ENCODE results near the gene DNAAF2.

The DNAAF2 gene

GRCh38 chr14:49654511-49654910 is 19.5 kb upstream of the DNAAF2 start (continued):
- TF ChIP-seq ZNF521 (tag by site-specific recombination; IDR thresholded peaks at IDR 0.05) = no peak
- TF ChIP-seq, protein P1, sequence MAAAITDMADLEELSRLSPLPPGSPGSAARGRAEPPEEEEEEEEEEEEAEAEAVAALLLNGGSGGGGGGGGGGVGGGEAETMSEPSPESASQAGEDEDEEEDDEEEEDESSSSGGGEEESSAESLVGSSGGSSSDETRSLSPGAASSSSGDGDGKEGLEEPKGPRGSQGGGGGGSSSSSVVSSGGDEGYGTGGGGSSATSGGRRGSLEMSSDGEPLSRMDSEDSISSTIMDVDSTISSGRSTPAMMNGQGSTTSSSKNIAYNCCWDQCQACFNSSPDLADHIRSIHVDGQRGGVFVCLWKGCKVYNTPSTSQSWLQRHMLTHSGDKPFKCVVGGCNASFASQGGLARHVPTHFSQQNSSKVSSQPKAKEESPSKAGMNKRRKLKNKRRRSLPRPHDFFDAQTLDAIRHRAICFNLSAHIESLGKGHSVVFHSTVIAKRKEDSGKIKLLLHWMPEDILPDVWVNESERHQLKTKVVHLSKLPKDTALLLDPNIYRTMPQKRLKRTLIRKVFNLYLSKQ (tag by site-specific recombination; IDR thresholded peaks at IDR 0.05; ENCODE audit: borderline replicate concordance) = no peak
- TF ChIP-seq ZNF138 (tag by site-specific recombination; IDR thresholded peaks at IDR 0.05; ENCODE audit: borderline replicate concordance) = no peak
- no peak for TF ChIP-seq SP2 (tag by site-specific recombination; IDR thresholded peaks at IDR 0.05)

DNA sequence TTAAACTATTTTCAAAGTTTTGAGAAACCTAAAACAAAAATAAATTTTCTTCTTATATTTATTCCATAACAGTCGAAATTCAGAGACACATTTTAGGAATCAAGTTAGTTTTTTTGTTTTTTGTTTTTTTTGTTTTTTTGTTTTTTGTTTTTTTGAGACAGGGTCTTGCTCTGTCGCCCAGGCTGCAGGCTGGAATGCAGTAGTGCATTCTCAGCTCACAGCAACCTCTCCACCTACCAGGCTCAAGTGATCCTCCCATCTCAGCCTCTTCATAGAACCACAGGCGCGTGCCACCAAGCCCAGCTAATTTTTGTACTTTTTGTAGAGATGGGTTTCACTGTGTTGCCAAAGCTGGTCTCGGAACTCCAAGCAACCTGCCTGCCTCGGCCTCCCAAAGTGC is 18.5 kb upstream of the DNAAF2 start:
- CTCF ChIA-PET = no interaction called here
- POLR2A ChIA-PET = no interaction called here
- Histone ChIP-seq H3K27ac (ENCODE audit: extremely low read depth, low read depth, low read length) (no peak overlapping the region), H3K36me3 (ENCODE audit: control insufficient read depth in 2 of 2, insufficient read depth in 1 of 2, low read length in 2 of 2) (peaks cover 22 to 37% of the 10 kb centered on the region in 2 experiments), H3K9me3 (ENCODE audit: control insufficient read depth, insufficient read depth, low read depth, low read length) (no peaks in the 10 kb centered on the region), H3K4me1 (ENCODE audit: control insufficient read depth, insufficient read depth, low read length) (no peaks in the 10 kb centered on the region), H3K4me3 (ENCODE audit: low read depth, low read length) (no peak overlapping the region)
- TF ChIP-seq ZNF274 (IDR thresholded peaks at IDR 0.05; ENCODE audit: low read length) (no peak), ZNF274 (tag by site-specific recombination; IDR thresholded peaks at IDR 0.05; ENCODE audit: borderline replicate concordance) (no peak), ZEB2 (tag by site-specific recombination; IDR thresholded peaks at IDR 0.05) (no peak), PRDM2 (tag by site-specific recombination; IDR thresholded peaks at IDR 0.05; ENCODE audit: borderline replicate concordance) (no peak), GFI1B (tag by site-specific recombination; IDR thresholded peaks at IDR 0.05) (no peak), WT1 (tag by site-specific recombination; IDR thresholded peaks at IDR 0.05) (no peak), ZNF311 (tag by site-specific recombination; IDR thresholded peaks at IDR 0.05; ENCODE audit: borderline replicate concordance) (no peak), ZNF416 (tag by site-specific recombination; IDR thresholded peaks at IDR 0.05) (no peak)
- TF ChIP-seq, protein P2, sequence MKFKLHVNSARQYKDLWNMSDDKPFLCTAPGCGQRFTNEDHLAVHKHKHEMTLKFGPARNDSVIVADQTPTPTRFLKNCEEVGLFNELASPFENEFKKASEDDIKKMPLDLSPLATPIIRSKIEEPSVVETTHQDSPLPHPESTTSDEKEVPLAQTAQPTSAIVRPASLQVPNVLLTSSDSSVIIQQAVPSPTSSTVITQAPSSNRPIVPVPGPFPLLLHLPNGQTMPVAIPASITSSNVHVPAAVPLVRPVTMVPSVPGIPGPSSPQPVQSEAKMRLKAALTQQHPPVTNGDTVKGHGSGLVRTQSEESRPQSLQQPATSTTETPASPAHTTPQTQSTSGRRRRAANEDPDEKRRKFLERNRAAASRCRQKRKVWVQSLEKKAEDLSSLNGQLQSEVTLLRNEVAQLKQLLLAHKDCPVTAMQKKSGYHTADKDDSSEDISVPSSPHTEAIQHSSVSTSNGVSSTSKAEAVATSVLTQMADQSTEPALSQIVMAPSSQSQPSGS (tag by site-specific recombination; IDR thresholded peaks at IDR 0.05; ENCODE audit: low read depth) = no peak

DNA sequence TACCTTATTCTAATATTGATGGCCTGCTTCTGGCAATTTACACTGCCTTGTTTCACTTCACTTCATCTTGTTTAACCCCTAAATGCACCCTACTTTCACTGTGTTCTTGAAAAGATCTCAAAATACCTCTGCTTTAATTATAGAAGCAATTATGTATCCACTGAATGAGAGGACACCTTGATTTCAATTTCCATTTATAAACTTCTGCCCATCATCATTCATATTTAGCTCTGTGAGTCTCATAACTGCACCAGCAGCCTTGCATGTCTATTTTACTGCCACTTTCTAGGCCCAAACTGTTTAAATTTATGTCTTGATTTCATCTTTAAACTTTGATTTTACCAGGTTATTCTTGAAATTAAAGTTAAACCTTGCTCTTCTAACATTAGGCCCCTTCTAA is 7.1 kb upstream of the DNAAF2 start:
- ChIA-PET POLR2A (no interaction called here), CTCF (no interaction called here)
- no peak overlapping the region for H3K4me3 ChIP-seq (ENCODE audit: low read depth, low read length)
- H3K4me1 ChIP-seq (ENCODE audit: control insufficient read depth, insufficient read depth, low read length) = peaks cover 15% of the 10 kb centered on the region
- no peaks in the 10 kb centered on the region for H3K9me3 ChIP-seq (ENCODE audit: control insufficient read depth, insufficient read depth, low read depth, low read length)
- H3K27ac ChIP-seq (ENCODE audit: extremely low read depth, low read depth, low read length) = 0 out of 2 replicates have a peak overlapping the region, but pooled peaks have one; percentile 21
- TF ChIP-seq ZNF184 (tag by site-specific recombination; IDR thresholded peaks at IDR 0.05) (no peak), PRDM1 (tag by site-specific recombination; IDR thresholded peaks at IDR 0.05) (0 out of 2 replicates have a peak, but pooled peaks have one; percentile 3)
- H3K36me3 ChIP-seq (ENCODE audit: control insufficient read depth in 2 of 2, insufficient read depth in 1 of 2, low read length in 2 of 2) = peaks cover 19 to 25% of the 10 kb centered on the region in 2 experiments; a peak in 2 of 3 replicates
